ENCODE results near the gene TARBP1.

DNA sequence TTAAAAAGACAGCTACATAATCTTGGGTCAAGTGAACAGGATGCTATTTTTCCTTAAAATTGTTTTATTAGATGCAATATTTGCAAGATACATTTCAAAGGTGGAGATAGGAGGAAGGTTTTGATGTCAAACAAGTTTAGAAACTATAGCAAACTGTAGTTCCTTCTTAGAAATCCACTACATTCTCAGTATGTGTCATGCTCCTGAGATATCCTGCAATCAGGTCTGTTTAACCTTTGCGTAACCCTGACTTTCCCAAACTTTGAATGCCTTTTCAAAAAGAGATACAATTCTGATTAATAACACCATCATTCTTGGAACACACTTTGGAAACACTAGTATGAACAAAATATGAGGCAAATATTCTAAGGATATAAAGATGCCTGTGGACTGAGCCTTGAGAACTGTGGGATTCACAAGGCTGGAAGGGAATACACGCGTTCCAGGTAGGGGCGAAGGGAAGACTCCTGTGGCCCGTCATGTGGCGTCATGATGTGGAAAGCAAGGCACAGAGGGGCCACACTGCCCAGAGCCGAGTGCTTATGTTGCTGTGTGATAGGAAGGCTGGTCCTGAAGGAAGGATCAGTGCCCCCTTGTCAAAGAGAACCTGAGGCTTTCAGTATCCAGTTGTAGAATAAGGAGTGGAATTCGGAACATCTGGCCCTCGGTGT lies 19.6 kb upstream of the TARBP1 start:
- TF ChIP-seq CTCF (IDR thresholded peaks at IDR 0.05) = no peak
- no peak for TF ChIP-seq EZH2 (IDR thresholded peaks at IDR 0.05; ENCODE audit: borderline replicate concordance, insufficient read depth, low read depth, low read length, poor library complexity, severe bottlenecking)
